Fibroblast of villous mesenchyme (primary cell): ENCODE results near the gene PALB2. TPM values are rescaled to one million over a fixed set of nuclear protein-coding genes. Genes with fewer than 3 reads are reported as not detected.
A peak's percentile ranks its signal among the peaks of the same experiment; 100 is the strongest.

Source experiments
- DNase-seq: peaks from one replicate; pipeline ENCODE4 v3.0.0-alpha.2; 2010; ENCODE audit warnings: low read depth
- H3K4me3 ChIP-seq: 2 replicates; pipeline ENCODE4 v1.5.1; 2011; ENCODE audit warnings: low read depth, mild to moderate bottlenecking, low read length
- total RNA-seq: library from RNA; depleted of rRNA; stranded (reverse); fragments of >200 nt; gene quantifications from 2 replicates; pipeline ENCODE4 v1.2.3, GENCODE V29; 2012
- TF ChIP-seq, protein P1 (sequence below): IDR thresholded peaks from 2 replicates; pipeline ENCODE4 v1.5.1; 2012; ENCODE audit warnings: low read depth, mild to moderate bottlenecking, low read length; ENCODE audit not compliant: insufficient read depth

The PALB2 gene
- total RNA-seq, 1 donor = 22.0 TPM

DNA sequence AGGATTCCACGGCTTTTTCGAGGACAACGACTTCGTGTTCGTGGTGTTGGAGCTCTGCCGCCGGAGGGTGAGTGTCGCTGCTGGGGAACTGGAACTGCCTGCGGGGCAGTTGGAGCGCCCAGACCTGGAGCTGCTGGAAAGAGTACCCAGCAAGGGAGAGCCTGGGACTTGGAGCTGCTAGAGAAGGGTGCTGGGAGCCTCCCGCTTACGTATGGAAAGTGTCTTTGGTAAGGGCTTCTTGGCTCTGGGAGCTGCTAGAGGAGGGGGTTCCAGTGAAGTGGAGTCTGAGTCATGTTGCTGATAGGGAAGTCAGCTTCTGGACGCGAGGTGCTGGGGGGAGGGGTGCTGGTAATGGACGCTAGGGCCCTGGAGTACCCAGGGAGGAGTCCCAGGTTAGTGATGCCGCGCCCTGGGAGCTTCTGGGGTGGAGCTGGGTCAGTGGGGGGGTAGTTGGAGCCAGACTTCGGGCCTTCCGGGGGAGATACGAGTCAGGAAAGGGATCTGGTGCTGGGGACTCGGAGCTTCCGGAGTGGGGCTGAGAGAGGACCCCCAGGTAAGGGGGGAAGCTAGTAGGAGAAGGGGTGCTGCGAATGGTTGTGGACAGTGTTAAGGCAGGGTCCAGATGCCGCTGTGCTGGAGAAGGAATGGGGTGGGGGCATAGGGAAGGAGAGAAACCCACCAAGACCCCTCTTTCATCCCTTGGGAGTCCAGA, 38.3 kb upstream of the PALB2 start:
- TF ChIP-seq, protein P1, sequence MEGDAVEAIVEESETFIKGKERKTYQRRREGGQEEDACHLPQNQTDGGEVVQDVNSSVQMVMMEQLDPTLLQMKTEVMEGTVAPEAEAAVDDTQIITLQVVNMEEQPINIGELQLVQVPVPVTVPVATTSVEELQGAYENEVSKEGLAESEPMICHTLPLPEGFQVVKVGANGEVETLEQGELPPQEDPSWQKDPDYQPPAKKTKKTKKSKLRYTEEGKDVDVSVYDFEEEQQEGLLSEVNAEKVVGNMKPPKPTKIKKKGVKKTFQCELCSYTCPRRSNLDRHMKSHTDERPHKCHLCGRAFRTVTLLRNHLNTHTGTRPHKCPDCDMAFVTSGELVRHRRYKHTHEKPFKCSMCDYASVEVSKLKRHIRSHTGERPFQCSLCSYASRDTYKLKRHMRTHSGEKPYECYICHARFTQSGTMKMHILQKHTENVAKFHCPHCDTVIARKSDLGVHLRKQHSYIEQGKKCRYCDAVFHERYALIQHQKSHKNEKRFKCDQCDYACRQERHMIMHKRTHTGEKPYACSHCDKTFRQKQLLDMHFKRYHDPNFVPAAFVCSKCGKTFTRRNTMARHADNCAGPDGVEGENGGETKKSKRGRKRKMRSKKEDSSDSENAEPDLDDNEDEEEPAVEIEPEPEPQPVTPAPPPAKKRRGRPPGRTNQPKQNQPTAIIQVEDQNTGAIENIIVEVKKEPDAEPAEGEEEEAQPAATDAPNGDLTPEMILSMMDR = no peak
- peak; percentile 56 for DNase-seq

DNA sequence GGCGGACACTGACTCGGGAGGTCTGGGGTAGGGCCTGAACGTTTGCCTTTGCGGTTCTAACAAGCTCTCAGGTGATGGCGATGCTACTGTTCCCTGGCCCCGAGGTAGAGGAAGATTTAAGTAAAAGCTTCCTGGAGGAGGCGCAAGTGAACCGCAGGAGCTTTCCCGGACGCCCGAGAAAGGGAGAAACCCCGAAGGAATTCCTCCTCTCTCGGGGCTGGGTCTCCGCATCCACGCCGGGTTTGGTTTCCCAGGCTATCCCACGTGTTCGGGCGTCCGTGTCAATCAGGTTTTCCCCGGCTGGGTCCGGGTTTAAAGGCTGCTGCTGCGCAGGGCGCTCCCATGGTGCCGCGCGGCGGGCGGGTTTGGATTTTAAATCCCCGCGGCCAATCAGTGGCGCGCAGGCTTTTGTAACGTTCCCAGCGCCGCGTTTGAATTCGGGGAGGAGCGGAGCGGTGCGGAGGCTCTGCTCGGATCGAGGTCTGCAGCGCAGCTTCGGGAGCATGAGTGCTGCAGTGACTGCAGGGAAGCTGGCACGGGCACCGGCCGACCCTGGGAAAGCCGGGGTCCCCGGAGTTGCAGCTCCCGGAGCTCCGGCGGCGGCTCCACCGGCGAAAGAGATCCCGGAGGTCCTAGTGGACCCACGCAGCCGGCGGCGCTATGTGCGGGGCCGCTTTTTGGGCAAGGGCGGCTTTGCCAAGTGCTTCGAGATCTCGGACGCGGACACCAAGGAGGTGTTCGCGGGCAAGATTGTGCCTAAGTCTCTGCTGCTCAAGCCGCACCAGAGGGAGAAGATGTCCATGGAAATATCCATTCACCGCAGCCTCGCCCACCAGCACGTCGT, 37.5 kb upstream of the PALB2 start, which contains the start of gene PLK1:
TSS of gene PLK1 (plus strand) at position 460 of the 844 bp plus-strand sequence. CDS start at position 504, 44 bp downstream.
- peak; percentile 81 for DNase-seq
- TF ChIP-seq, protein P1 = peak; percentile 59
- peak within 1 kb of the TSS; percentile 75 for H3K4me3 ChIP-seq

More for the DNA sequence above, 38.3 kb upstream of the PALB2 start:
- H3K4me3 ChIP-seq = peak overlapping the region; percentile 75

DNA sequence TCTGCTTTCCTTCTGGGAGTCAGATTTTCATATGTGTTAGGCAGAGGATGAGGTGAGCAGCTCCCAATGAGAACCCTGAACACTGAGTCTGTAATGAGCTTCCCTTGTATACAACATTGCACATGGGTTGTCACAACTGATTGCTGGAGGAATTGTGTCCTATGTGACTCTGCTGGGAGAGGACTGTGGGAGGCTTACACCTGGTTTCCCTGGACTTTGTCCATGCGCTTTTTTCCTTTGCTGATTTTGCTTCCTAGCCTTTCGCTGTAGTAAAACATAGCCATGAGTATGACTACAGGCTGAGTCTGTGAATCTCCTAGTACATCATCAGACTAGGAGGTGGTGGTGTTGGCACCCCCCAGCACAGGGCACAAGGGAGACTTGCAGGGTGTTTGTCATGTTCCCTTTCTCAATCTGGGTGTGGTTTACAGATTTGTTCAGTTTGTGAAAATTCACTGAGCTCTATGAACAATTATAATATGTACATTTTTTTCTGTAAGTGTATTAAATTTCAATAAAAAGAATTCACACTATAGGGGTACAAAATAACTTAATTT, 35.9 kb upstream of the PALB2 start:
- DNase-seq = no peak
- TF ChIP-seq, protein P1 = no peak
- no peak overlapping the region for H3K4me3 ChIP-seq

DNA sequence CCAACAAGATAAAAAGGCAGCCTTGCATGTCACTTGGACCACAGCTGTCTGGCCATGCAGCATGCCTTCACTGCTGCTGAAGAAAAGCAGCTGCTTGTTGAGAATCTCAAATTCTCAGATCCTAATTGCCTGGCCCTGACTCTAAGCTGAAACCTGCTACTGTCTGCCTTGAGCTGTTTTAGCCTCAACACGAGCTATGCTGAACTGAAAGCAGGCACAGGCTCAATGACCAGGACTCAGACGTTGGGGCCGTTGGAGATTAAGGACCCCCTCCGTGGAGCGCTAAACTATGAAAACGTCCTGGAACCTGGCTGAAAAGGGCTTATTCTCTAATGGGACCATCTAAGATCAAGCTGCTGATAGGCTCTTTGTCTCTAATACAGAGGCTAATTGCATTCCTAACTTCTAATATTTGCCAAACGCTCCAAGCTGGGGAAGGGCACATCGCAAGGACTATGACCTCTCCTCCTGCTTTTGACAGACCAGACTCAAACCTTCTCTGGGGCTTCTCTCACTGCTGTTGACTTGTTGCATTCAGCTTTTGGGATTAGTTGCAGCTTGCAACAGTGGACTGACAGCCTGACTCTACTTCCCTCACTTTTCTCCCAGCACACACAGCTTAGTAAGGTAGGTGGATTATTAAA, 33.0 kb upstream of the PALB2 start:
- no peak overlapping the region for H3K4me3 ChIP-seq
- TF ChIP-seq, protein P1 = no peak
- no peak for DNase-seq

DNA sequence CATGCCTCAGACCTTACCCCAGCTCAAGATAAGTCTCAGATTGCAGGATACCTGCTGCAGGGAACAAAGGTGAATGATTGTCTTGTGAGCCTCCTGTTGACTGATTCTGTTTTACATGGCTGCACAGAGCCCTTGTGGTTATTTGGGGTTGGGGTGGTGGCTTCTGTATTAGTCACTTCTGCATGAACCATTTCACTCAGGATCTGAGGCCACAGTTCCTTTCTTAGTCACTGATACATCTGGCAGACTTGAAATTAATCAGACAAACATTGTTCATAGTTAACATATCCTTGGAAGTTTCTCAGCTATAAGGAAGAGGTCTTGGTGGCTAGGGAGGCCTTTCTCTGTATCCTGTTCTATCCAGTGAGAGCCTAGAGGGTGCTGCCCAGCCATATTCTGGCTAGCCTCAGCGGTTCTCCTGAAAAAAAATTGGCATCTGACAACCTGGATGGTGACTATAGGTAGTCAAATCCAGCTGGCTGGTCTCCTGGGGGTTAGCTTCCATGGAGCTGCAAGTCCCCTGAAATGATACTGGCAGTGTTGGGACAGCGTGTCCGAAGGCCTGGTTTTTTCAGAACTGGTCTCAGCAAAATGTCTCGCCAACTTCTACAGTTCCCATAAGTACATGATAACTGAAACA, 29.1 kb upstream of the PALB2 start:
- DNase-seq = peak; percentile 62
- H3K4me3 ChIP-seq = no peak overlapping the region
- TF ChIP-seq, protein P1 = no peak

DNA sequence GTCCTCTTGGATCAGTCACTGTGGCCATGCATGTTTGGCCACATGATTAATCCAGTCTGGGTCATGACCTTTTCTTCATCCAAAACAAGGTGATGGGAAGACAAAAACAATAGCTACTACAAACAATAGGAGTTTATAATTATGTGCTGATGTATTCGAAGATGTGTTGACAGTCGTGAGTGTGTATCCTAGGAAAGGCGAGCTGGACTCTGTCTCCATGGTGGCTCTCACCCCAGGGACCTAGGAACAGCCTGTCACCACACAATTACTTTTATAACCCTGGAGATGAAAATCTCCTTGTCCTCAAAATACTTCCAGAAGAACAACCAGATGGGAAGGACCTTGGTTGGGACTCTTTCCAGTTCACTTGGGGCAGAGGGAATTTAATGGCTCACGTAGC, 27.8 kb upstream of the PALB2 start:
- DNase-seq = no peak
- no peak overlapping the region for H3K4me3 ChIP-seq
- TF ChIP-seq, protein P1 = no peak
